HG03175 (cell line): ENCODE data around the gene DGKD.

ENCODE experiments used
- ATAC-seq: cut with Tn5 transposase; IDR thresholded peaks from one replicate; pipeline ENCODE4 v1.9.1; 2021; ENCODE audit warnings: mild to moderate bottlenecking, moderate library complexity; ENCODE audit not compliant: unreplicated experiment

DGKD gene

GRCh38 chr2:233455491-233455890 lies 101.2 kb downstream of the DGKD start:
- no peak for ATAC-seq

GRCh38 chr2:233456111-233456510 lies 101.8 kb downstream of the DGKD start:
- no peak for ATAC-seq

- ATAC-seq, result no peak
These were observed 102.6 kb downstream of the DGKD start for GRCh38 chr2:233456934-233457333.

GRCh38 chr2:233457356-233457755 lies 103.1 kb downstream of the DGKD start:
- no peak for ATAC-seq

GRCh38 chr2:233458031-233458610 lies 103.8 kb downstream of the DGKD start:
- ATAC-seq, result no peak

GRCh38 chr2:233458826-233459225 lies 104.5 kb downstream of the DGKD start:
- ATAC-seq, result no peak

GRCh38 chr2:233459426-233459825 lies 105.1 kb downstream of the DGKD start:
- ATAC-seq, result no peak

- no peak for ATAC-seq
These were observed 106.6 kb downstream of the DGKD start for GRCh38 chr2:233460726-233461441.

- no peak for ATAC-seq
These were observed 107.2 kb downstream of the DGKD start for GRCh38 chr2:233461481-233461891.

GRCh38 chr2:233462202-233462785 lies 108.0 kb downstream of the DGKD start:
- ATAC-seq, result no peak

- no peak for ATAC-seq
These were observed 108.7 kb downstream of the DGKD start for GRCh38 chr2:233462826-233463470.

GRCh38 chr2:233463586-233463985 lies 109.3 kb downstream of the DGKD start:
- no peak for ATAC-seq

- ATAC-seq, result no peak
These were observed 109.8 kb downstream of the DGKD start for GRCh38 chr2:233464056-233464455.

GRCh38 chr2:233464531-233465240 lies 110.4 kb downstream of the DGKD start:
- ATAC-seq, result no peak

GRCh38 chr2:233466991-233467603 lies 112.8 kb downstream of the DGKD start:
- no peak for ATAC-seq

- ATAC-seq, result no peak
These were observed 113.9 kb downstream of the DGKD start for GRCh38 chr2:233468047-233468740.

- ATAC-seq, result no peak
These were observed 114.4 kb downstream of the DGKD start for GRCh38 chr2:233468741-233469110.

GRCh38 chr2:233469261-233470010 lies 115.1 kb downstream of the DGKD start:
- no peak for ATAC-seq

- ATAC-seq, result no peak
These were observed 115.9 kb downstream of the DGKD start for GRCh38 chr2:233470011-233470687.
